CD14-positive monocyte (primary cell): ENCODE measurements around the gene HPSE2. TPM values are rescaled to one million over a fixed set of nuclear protein-coding genes. Genes with fewer than 3 reads are reported as not detected.

Source experiments
- DNase-seq, 3 donors: peaks; one replicate each; pipeline ENCODE4 v3.0.0-alpha.2; 2011 to 2022
- H2AFZ ChIP-seq: 2 replicates; pipeline ENCODE4 v1.6.0; 2012; ENCODE audit warnings: mild to moderate bottlenecking, low read depth, low read length, inconsistent platforms; ENCODE audit not compliant: insufficient read depth, poor library complexity, severe bottlenecking
- H3K27ac ChIP-seq, 2 donors: 1 replicate in 1 of 2; 2 replicates in 1 of 2; pipeline ENCODE4 v1.5.1; 2012 to 2013; ENCODE audit warnings: low read length in 2 of 2, control low read depth in 1 of 2, inconsistent platforms in 1 of 2, low read depth in 1 of 2, mild to moderate bottlenecking in 1 of 2
- H3K27me3 ChIP-seq, 2 donors: one replicate each; pipeline versions ENCODE4 v1.6.0 to v1.6.1; 2011 to 2013; ENCODE audit warnings: low read length in 2 of 2; ENCODE audit not compliant: control insufficient read depth in 2 of 2, insufficient read depth in 2 of 2
- H3K36me3 ChIP-seq, 2 donors: replicated peaks in 1 of 2; 1 replicate in 1 of 2; 2 replicates in 1 of 2; pipeline versions ENCODE4 v1.5.1 to v1.6.1; 2012 to 2013; ENCODE audit warnings: low read length in 2 of 2, control low read depth in 1 of 2, inconsistent platforms in 1 of 2, mild to moderate bottlenecking in 1 of 2; ENCODE audit not compliant: insufficient read depth in 2 of 2, control insufficient read depth in 1 of 2
- H3K4me1 ChIP-seq, 2 donors: 1 replicate in 1 of 2; 2 replicates in 1 of 2; pipeline versions ENCODE4 v1.5.1 to v1.6.1; 2012 to 2013; ENCODE audit warnings: low read length in 2 of 2, control low read depth in 1 of 2, inconsistent platforms in 1 of 2, mild to moderate bottlenecking in 1 of 2, moderate library complexity in 1 of 2; ENCODE audit not compliant: insufficient read depth in 2 of 2, control insufficient read depth in 1 of 2
- H3K4me2 ChIP-seq: replicated peaks from 2 replicates; pipeline ENCODE3; 2012; ENCODE audit warnings: low read length, moderate library complexity, mild to moderate bottlenecking; ENCODE audit not compliant: poor library complexity, severe bottlenecking; ENCODE audit errors: extremely low read depth
- H3K4me3 ChIP-seq, 3 experiments: fragments of 200-600 bp in 1 of 3; sonication (generic) in 1 of 3; replicated peaks in 1 of 3; 1 replicate in 2 of 3; 2 replicates in 1 of 3; pipeline ENCODE4 v1.5.1; 2011 to 2013; ENCODE audit warnings: low read length in 3 of 3, mild to moderate bottlenecking in 3 of 3, control low read depth in 2 of 3, low read depth in 2 of 3, inconsistent platforms in 1 of 3, moderate library complexity in 1 of 3
- H3K79me2 ChIP-seq: 2 replicates; pipeline ENCODE4 v1.6.0; 2012; ENCODE audit warnings: mild to moderate bottlenecking, control low read depth, inconsistent platforms, low read length, moderate library complexity; ENCODE audit not compliant: insufficient read depth
- H3K9ac ChIP-seq: 2 replicates; pipeline ENCODE4 v1.6.0; 2017; ENCODE audit warnings: low read length, mild to moderate bottlenecking; ENCODE audit not compliant: insufficient read depth, poor library complexity, severe bottlenecking
- H3K9me3 ChIP-seq, 2 donors: replicated peaks in 1 of 2; 1 replicate in 1 of 2; 2 replicates in 1 of 2; pipeline versions ENCODE4 v1.5.1 to v1.6.1; 2012 to 2013; ENCODE audit warnings: low read length in 2 of 2, control low read depth in 1 of 2; ENCODE audit not compliant: control insufficient read depth in 1 of 2, insufficient read depth in 1 of 2
- H4K20me1 ChIP-seq: 2 replicates; pipeline ENCODE4 v1.6.0; 2012; ENCODE audit warnings: mild to moderate bottlenecking, low read length, control low read depth, moderate library complexity; ENCODE audit not compliant: insufficient read depth
- H3K27ac Mint-ChIP-seq, 7 donors: one replicate each; pipeline ENCODE4 v1.8.0; 2020; ENCODE audit warnings: mild to moderate bottlenecking in 7 of 7, mixed read lengths in 7 of 7, moderate library complexity in 6 of 7, inconsistent platforms in 2 of 7
- H3K27me3 Mint-ChIP-seq, 3 donors: one replicate each; pipeline ENCODE4 v1.8.0; 2021 to 2022; ENCODE audit warnings: low read depth in 3 of 3, mild to moderate bottlenecking in 3 of 3, mixed read lengths in 3 of 3, moderate library complexity in 3 of 3, inconsistent platforms in 1 of 3
- H3K36me3 Mint-ChIP-seq, 2 donors: one replicate each; pipeline ENCODE4 v1.8.0; 2020; ENCODE audit warnings: mixed read lengths in 2 of 2, inconsistent platforms in 1 of 2, mild to moderate bottlenecking in 1 of 2
- H3K4me1 Mint-ChIP-seq: one replicate; pipeline ENCODE4 v1.8.0; 2020; ENCODE audit warnings: mild to moderate bottlenecking, mixed read lengths
- H3K4me3 Mint-ChIP-seq, 2 donors: one replicate each; pipeline ENCODE4 v1.8.0; 2020; ENCODE audit warnings: mild to moderate bottlenecking in 2 of 2, mixed read lengths in 2 of 2, moderate library complexity in 1 of 2
- H3K9me3 Mint-ChIP-seq, 7 donors: one replicate each; pipeline ENCODE4 v1.8.0; 2020 to 2022; ENCODE audit warnings: mixed read lengths in 7 of 7, mild to moderate bottlenecking in 6 of 7, moderate library complexity in 6 of 7, inconsistent platforms in 2 of 7
- CTCF ChIP-seq: fragments of 200-600 bp; IDR thresholded peaks from one replicate; pipeline ENCODE4 v1.8.0; 2022; ENCODE audit warnings: antibody characterized with exemption, mild to moderate bottlenecking
- WGBS: methylation state at CpG from one replicate; pipeline ENCODE4 v1.1.5; 2013; ENCODE audit warnings: missing lambda C conversion rate; ENCODE audit not compliant: insufficient coverage; 5-methylcytosine and 5-hydroxymethylcytosine counted together
- intact Hi-C, 2 donors: fragments of 100-400 bp; cut with micrococcal nuclease; formaldehyde crosslinking; loops; one replicate each; pipeline versions ENCODE4 v1.15.0 to v1.15.1; 2023
- polyA plus RNA-seq, 3 donors: library from polyadenylated mRNA; depleted of rRNA in 1 of 3; unstranded in 2 of 3; stranded (reverse) in 1 of 3; fragments of 300-500 nt in 2 of 3; fragments of >200 nt in 1 of 3; fragmentation: Illumina TruSeq in 2 of 3; gene quantifications; 1 replicate in 2 of 3; 2 replicates in 1 of 3; pipeline ENCODE4 v1.2.3, GENCODE V29; 2012 to 2021

HPSE2 gene
- polyA plus RNA-seq, 3 donors, result not detected

DNA sequence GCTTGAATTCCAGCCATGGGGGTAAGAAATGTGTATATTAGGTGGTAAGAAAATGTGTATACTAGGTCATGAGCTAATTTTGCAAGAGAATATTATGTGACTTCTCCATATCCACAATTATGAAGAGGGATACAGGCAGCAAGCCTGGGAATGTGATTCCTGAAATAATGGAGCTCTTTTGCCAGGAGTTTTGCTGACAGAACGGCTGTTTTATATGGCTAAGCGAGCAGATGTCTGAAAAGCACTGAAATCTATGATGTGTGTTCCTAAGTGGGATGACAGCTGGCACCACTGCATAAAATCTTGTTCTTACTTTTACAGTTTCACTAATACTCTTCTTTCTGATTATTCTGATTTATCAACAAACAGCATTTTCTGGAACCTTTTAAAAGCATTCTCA is 402.9 kb downstream of the HPSE2 start:
- Histone ChIP-seq H3K4me1 (no peaks in the 10 kb centered on the region), H3K4me3 (no peak overlapping the region), H3K27me3 (no peaks in the 10 kb centered on the region), H2AFZ (no peak overlapping the region), H3K9ac (no peak overlapping the region), H3K27ac (no peak overlapping the region), H4K20me1 (no peaks in the 10 kb centered on the region), H3K4me2 (no peak overlapping the region), H3K79me2 (no peaks in the 10 kb centered on the region), H3K36me3 (no peaks in the 10 kb centered on the region), H3K9me3 (no peaks in the 10 kb centered on the region)
- Mint-ChIP-seq H3K9me3 (peaks cover 0 to 4% (median 0%) of the 10 kb centered on the region in 7 donors), H3K27me3 (no peaks in the 10 kb centered on the region), H3K36me3 (no peaks in the 10 kb centered on the region), H3K27ac (no peak overlapping the region), H3K4me1 (no peaks in the 10 kb centered on the region), H3K4me3 (no peak overlapping the region)
- no peak for TF ChIP-seq CTCF
- DNase-seq, result no peak
- intact Hi-C loops, result no loop called here
- no CpG with 5 or more reads among the region's 2 CpGs for WGBS

- Histone ChIP-seq H3K36me3 (no peaks in the 10 kb centered on the region), H3K4me3 (no peak overlapping the region), H3K4me2 (no peak overlapping the region), H3K9ac (no peak overlapping the region), H3K4me1 (no peaks in the 10 kb centered on the region), H3K27me3 (no peaks in the 10 kb centered on the region), H3K79me2 (no peaks in the 10 kb centered on the region), H4K20me1 (no peaks in the 10 kb centered on the region), H3K27ac (no peak overlapping the region), H3K9me3 (no peaks in the 10 kb centered on the region), H2AFZ (no peak overlapping the region)
- peaks cover 0 to 2% (median 0%) of the 10 kb centered on the region in 3 donors for H3K27me3 Mint-ChIP-seq
- TF ChIP-seq CTCF, result no peak
- H3K4me1 Mint-ChIP-seq, result no peaks in the 10 kb centered on the region
- H3K4me3 Mint-ChIP-seq, result no peak overlapping the region
- no peaks in the 10 kb centered on the region for H3K36me3 Mint-ChIP-seq
- intact Hi-C loops, result no loop called here
- H3K27ac Mint-ChIP-seq, result no peak overlapping the region
- DNase-seq, result no peak
- 91% methylated on average over 3 of the region's 3 CpGs for WGBS
- peaks cover 0 to 6% (median 0%) of the 10 kb centered on the region in 7 donors for H3K9me3 Mint-ChIP-seq
These were observed 403.5 kb downstream of the HPSE2 start for GRCh38 chr10:98832196-98832595.
